Measurements from ENCODE around the gene UIMC1. TPM values are rescaled to one million over a fixed set of nuclear protein-coding genes. Genes with fewer than 3 reads are reported as not detected.
A peak's percentile ranks its signal among the peaks of the same experiment; 100 is the strongest.

The UIMC1 gene
- total RNA-seq, 1 donor from 2014 or later: 34.4 TPM

GRCh38 chr5:176870110-176870591 lies 136.4 kb downstream of the UIMC1 start:
- peak; percentile 13 for DNase-seq (ENCODE audit: low spot score)

- no peak for DNase-seq (ENCODE audit: low spot score)
Observed at GRCh38 chr5:176869501-176870109, 137.0 kb downstream of the UIMC1 start.

GRCh38 chr5:176868731-176869130 lies 137.8 kb downstream of the UIMC1 start:
- no peak for DNase-seq (ENCODE audit: low spot score)

- no peak for DNase-seq (ENCODE audit: low spot score)
Observed at GRCh38 chr5:176868126-176868525, 138.5 kb downstream of the UIMC1 start.

- no peak for DNase-seq (ENCODE audit: low spot score)
Observed at GRCh38 chr5:176866707-176867310, 139.8 kb downstream of the UIMC1 start.

- DNase-seq (ENCODE audit: low spot score): no peak
Observed at GRCh38 chr5:176865964-176866363, 140.6 kb downstream of the UIMC1 start.

GRCh38 chr5:176864755-176865154 lies 141.8 kb downstream of the UIMC1 start:
- DNase-seq (ENCODE audit: low spot score): no peak

- DNase-seq (ENCODE audit: low spot score): no peak
Observed at GRCh38 chr5:176863765-176864098, 142.8 kb downstream of the UIMC1 start.

GRCh38 chr5:176863041-176863764 lies 143.4 kb downstream of the UIMC1 start:
- no peak for DNase-seq (ENCODE audit: low spot score)

- DNase-seq (ENCODE audit: low spot score): no peak
Observed at GRCh38 chr5:176862330-176862995, 144.1 kb downstream of the UIMC1 start.

GRCh38 chr5:176861276-176861675 lies 145.3 kb downstream of the UIMC1 start:
- DNase-seq (ENCODE audit: low spot score): no peak

GRCh38 chr5:176860381-176860780 lies 146.2 kb downstream of the UIMC1 start:
- DNase-seq (ENCODE audit: low spot score): no peak

GRCh38 chr5:176859916-176860315 lies 146.7 kb downstream of the UIMC1 start:
- DNase-seq (ENCODE audit: low spot score): no peak

- DNase-seq (ENCODE audit: low spot score): no peak
Observed at GRCh38 chr5:176857894-176858273, 148.7 kb downstream of the UIMC1 start.

GRCh38 chr5:176857216-176857893 lies 149.2 kb downstream of the UIMC1 start:
- no peak for DNase-seq (ENCODE audit: low spot score)

GRCh38 chr5:176856746-176857145 lies 149.8 kb downstream of the UIMC1 start:
- no peak for DNase-seq (ENCODE audit: low spot score)

GRCh38 chr5:176855598-176855997 lies 151.0 kb downstream of the UIMC1 start:
- DNase-seq (ENCODE audit: low spot score): no peak

Other genes with a start within 250 kb of the UIMC1 start
- gene UNC5A, start 196.2 kb downstream of the UIMC1 start, total RNA-seq: 0.14 TPM
- gene HK3, start 107.4 kb downstream of the UIMC1 start, total RNA-seq: 4.0 TPM
- gene ZNF346, start 15.9 kb upstream of the UIMC1 start, total RNA-seq: 18.3 TPM
- 233 TPM for gene FGFR4, start 80.1 kb upstream of the UIMC1 start, total RNA-seq
- 82.1 TPM for gene NSD1, start 127.0 kb upstream of the UIMC1 start, total RNA-seq

Measured in mucosa of gallbladder (tissue), 1 donor.